Activated CD8-positive, alpha-beta memory T cell treated with anti-CD3 and anti-CD28 coated beads, Interleukin-2, amount 50 U/mL, for 4 hours (primary cell): ENCODE measurements around the gene GNAS.
"Not testable (repeated sequence)": the region's sequence is repeated elsewhere in the genome, so short reads cannot be mapped to it uniquely, and the experiment has no call there.

Experiments
- DNase-seq: peaks from one replicate; pipeline ENCODE4 v3.0.0-alpha.2; 2020

Gene GNAS

GRCh38 chr20:58828804-58829203 lies 23.7 kb upstream of the GNAS start:
- DNase-seq, result not testable (repeated sequence)

GRCh38 chr20:58829531-58829941 lies 23.0 kb upstream of the GNAS start:
- DNase-seq, result no peak

GRCh38 chr20:58832457-58832856 lies 20.1 kb upstream of the GNAS start:
- DNase-seq, result no peak

GRCh38 chr20:58833921-58834320 lies 18.6 kb upstream of the GNAS start:
- DNase-seq, result no peak

GRCh38 chr20:58835231-58835630 lies 17.3 kb upstream of the GNAS start:
- DNase-seq, result no peak

GRCh38 chr20:58836616-58837204 lies 15.8 kb upstream of the GNAS start:
- DNase-seq, result no peak

GRCh38 chr20:58837717-58838116 lies 14.8 kb upstream of the GNAS start:
- no peak for DNase-seq

- no peak for DNase-seq
These were observed 14.3 kb upstream of the GNAS start for GRCh38 chr20:58838174-58838573.

GRCh38 chr20:58839474-58839874 lies 13.0 kb upstream of the GNAS start:
- peak; percentile 50 for DNase-seq

- no peak for DNase-seq
These were observed 12.3 kb upstream of the GNAS start for GRCh38 chr20:58839991-58840747.

- DNase-seq, result no peak
These were observed 11.5 kb upstream of the GNAS start for GRCh38 chr20:58840816-58841538.

- no peak for DNase-seq
These were observed 10.8 kb upstream of the GNAS start for GRCh38 chr20:58841539-58842264.

- no peak for DNase-seq
These were observed 10.2 kb upstream of the GNAS start for GRCh38 chr20:58842276-58842675.

GRCh38 chr20:58843128-58843556 lies 9.4 kb upstream of the GNAS start:
- DNase-seq, result no peak

- no peak for DNase-seq
These were observed 6.8 kb upstream of the GNAS start for GRCh38 chr20:58845706-58846105.

GRCh38 chr20:58847463-58847862 lies 5.1 kb upstream of the GNAS start:
- no peak for DNase-seq

- peak; percentile 76 for DNase-seq
These were observed 1.8 kb upstream of the GNAS start, which contains the start of gene GNAS-AS1 for GRCh38 chr20:58850693-58851174. TSS of gene GNAS-AS1 (minus strand) at chr20:58850902.

- DNase-seq, result no peak
These were observed 1.1 kb upstream of the GNAS start for GRCh38 chr20:58851221-58851968.

- no peak for DNase-seq
These were observed 502 bp upstream of the GNAS start for GRCh38 chr20:58851969-58852458.

- no peak for DNase-seq
These were observed 950 bp downstream of the GNAS start for GRCh38 chr20:58853466-58853865.

GRCh38 chr20:58853976-58854637 lies 1.6 kb downstream of the GNAS start:
- no peak for DNase-seq
